GM12878 (cell line): Measurements from ENCODE around the gene NUMA1. TPM values are rescaled to one million over a fixed set of nuclear protein-coding genes. Genes with fewer than 3 reads are reported as not detected.

Experiments used
- ATAC-seq: fragments of 200-7000 bp; cut with Tn5 transposase; 3 replicates; pipeline ENCODE4 v1.9.1; 2020; ENCODE audit warnings: mild to moderate bottlenecking, moderate library complexity
- BruUV-seq: library from RNA; stranded (reverse); fragments of 400-500 nt; replicated peaks from 2 replicates; lab custom pipeline; 2021; lab: Mats Ljungman, UMichigan
- CTCF ChIA-PET: fragments of 300-600 bp; sonication (Branson Sonifier 250); formaldehyde crosslinking; extraction: SDS; loops from one replicate; lab custom pipeline; 2021; ENCODE audit warnings: inconsistent platforms; lab: Yijun Ruan, JAX
- POLR2A ChIA-PET: fragments of 350-600 bp; formaldehyde crosslinking; extraction: SDS; loops from one replicate; lab custom pipeline; 2021; ENCODE audit warnings: inconsistent platforms; lab: Charles Lee
- RAD21 ChIA-PET: fragments of 300-600 bp; sonication (Branson Sonifier 250); formaldehyde crosslinking; loops from one replicate; lab custom pipeline; 2023; ENCODE audit warnings: antibody characterized with exemption; ENCODE audit not compliant: unreplicated experiment; lab: Charles Lee
- SMC1A ChIA-PET: fragments of 300-600 bp; sonication (Branson Sonifier 250); formaldehyde crosslinking; loops from one replicate; lab custom pipeline; 2023; ENCODE audit not compliant: unreplicated experiment, uncharacterized antibody; lab: Charles Lee
- DNase-seq: peaks from one replicate; pipeline ENCODE4 v3.0.0-alpha.2; 2011; ENCODE audit warnings: low read depth, low spot score
- FAIRE-seq: peaks from 3 replicates; lab custom pipeline; 2011; peaks lifted over from hg19 to GRCh38; lab: Jason Lieb, UNC
- H2AFZ ChIP-seq: 2 replicates; pipeline ENCODE4 v1.6.0; 2011; ENCODE audit warnings: low read depth, low read length, control low read depth; ENCODE audit not compliant: control insufficient read depth
- H3K27ac ChIP-seq: 2 replicates; pipeline ENCODE4 v1.5.1; 2011; ENCODE audit warnings: control low read depth; ENCODE audit not compliant: control insufficient read depth, insufficient read depth
- H3K27me3 ChIP-seq, 2 experiments: replicated peaks in 1 of 2; 2 replicates each; pipeline versions ENCODE4 v1.6.0 to v1.6.1; 2011; ENCODE audit warnings: low read length in 1 of 2; ENCODE audit not compliant: control insufficient read depth in 2 of 2, insufficient read depth in 2 of 2
- H3K36me3 ChIP-seq, 2 experiments: 2 replicates each; pipeline ENCODE4 v1.5.1; 2011; ENCODE audit warnings: low read length in 1 of 2; ENCODE audit not compliant: control insufficient read depth in 2 of 2, insufficient read depth in 2 of 2
- H3K4me1 ChIP-seq: 2 replicates; pipeline ENCODE4 v1.6.1; 2011; ENCODE audit warnings: mild to moderate bottlenecking, low read length, moderate library complexity, mixed read lengths; ENCODE audit not compliant: control insufficient read depth, insufficient read depth
- H3K4me2 ChIP-seq: 2 replicates; pipeline ENCODE4 v1.6.0; 2011; ENCODE audit warnings: control low read depth; ENCODE audit not compliant: control insufficient read depth, insufficient read depth
- H3K4me3 ChIP-seq: fragments of 200-600 bp; sonication (generic); 2 replicates; pipeline ENCODE4 v1.5.1; 2016
- H3K79me2 ChIP-seq: 2 replicates; pipeline ENCODE4 v1.6.0; 2011; ENCODE audit warnings: low read length; ENCODE audit not compliant: control insufficient read depth, insufficient read depth
- H3K9ac ChIP-seq: 2 replicates; pipeline ENCODE4 v1.8.0; 2011; ENCODE audit warnings: low read length, control low read depth, mixed read lengths; ENCODE audit not compliant: control insufficient read depth, insufficient read depth
- H3K9me3 ChIP-seq: replicated peaks from 3 replicates; pipeline ENCODE4 v1.5.1; 2011; ENCODE audit warnings: mild to moderate bottlenecking, low read length; ENCODE audit not compliant: control insufficient read depth, insufficient read depth
- H4K20me1 ChIP-seq: 2 replicates; pipeline ENCODE4 v1.6.0; 2011; ENCODE audit not compliant: control insufficient read depth, insufficient read depth
- CEBPB ChIP-seq, 2 experiments: fragments of 150-350 bp in 1 of 2; IDR thresholded peaks; 2 replicates each; pipeline ENCODE4 v1.6.1; 2012 to 2014; ENCODE audit warnings: low read depth in 2 of 2, low read length in 2 of 2, borderline replicate concordance in 1 of 2, inconsistent platforms in 1 of 2
- JUNB ChIP-seq: IDR thresholded peaks from 2 replicates; pipeline ENCODE4 v1.6.1; 2016; ENCODE audit warnings: antibody characterized with exemption, mild to moderate bottlenecking
- MYC ChIP-seq: IDR thresholded peaks from 2 replicates; pipeline ENCODE4 v1.6.1; 2011; ENCODE audit warnings: mild to moderate bottlenecking, low read length, moderate library complexity, inconsistent platforms; ENCODE audit not compliant: insufficient read depth, insufficient replicate concordance, insufficient read length, severe bottlenecking
- ZZZ3 ChIP-seq: IDR thresholded peaks from 2 replicates; pipeline ENCODE4 v1.6.1; 2011; ENCODE audit warnings: low read depth; ENCODE audit not compliant: control insufficient read depth, insufficient read length
- WGBS: methylation state at CpG from one replicate; pipeline ENCODE4 v1.1.6; 2016; ENCODE audit warnings: low lambda C conversion rate; ENCODE audit not compliant: insufficient replicate concordance, insufficient coverage; ENCODE audit errors: missing lambda C conversion rate; 5-methylcytosine and 5-hydroxymethylcytosine counted together
- in situ Hi-C: fragments of 300-500 bp; cut with MboI; formaldehyde crosslinking; loops from 9 replicates; pipeline ENCODE4 v1.14.3; 2018; ENCODE audit warnings: mixed read lengths
- intact Hi-C: fragments of 100-400 bp; cut with micrococcal nuclease; formaldehyde crosslinking; loops from one replicate; pipeline ENCODE4 v1.14.2; 2022; ENCODE audit not compliant: unreplicated experiment
- polyA plus RNA-seq, 11 experiments: library from polyadenylated mRNA; depleted of rRNA in 4 of 11; unstranded in 6 of 11; stranded (reverse) in 5 of 11; fragments of >200 nt; fragmentation: Nextera tagmentation in 4 of 11; fragmentation: Illumina TruSeq in 1 of 11; extraction: Ambion mirVana in 4 of 11; extraction: Trizol in 1 of 11; gene quantifications; 1 replicate in 1 of 11; 2 replicates in 10 of 11; pipeline versions ENCODE4 v1.2.1 to v1.2.3, GENCODE V29; 2011 to 2016; ENCODE audit warnings: inconsistent platforms in 2 of 11, missing spikeins in 2 of 11, low read depth in 1 of 11
- total RNA-seq, 4 experiments: library from RNA; depleted of rRNA in 3 of 4; stranded (reverse); fragments of >200 nt in 3 of 4; fragmentation: Illumina TruSeq in 1 of 4; extraction: Trizol in 1 of 4; gene quantifications; 2 replicates each; pipeline versions ENCODE4 v1.2.1 to v1.2.3, GENCODE V29; 2013 to 2021
- TF ChIP-seq, protein P1 (sequence below): fragments of 450-650 bp; IDR thresholded peaks from 2 replicates; pipeline ENCODE4 v1.6.1; 2017; ENCODE audit warnings: mild to moderate bottlenecking, moderate library complexity

Gene NUMA1
- total and polyA plus RNA-seq, 10 of the 15 experiments (the other 5 are each of a cell fraction or from before 2014, with no cell fraction given): 5.5 to 111 (median 61.0) TPM

DNA sequence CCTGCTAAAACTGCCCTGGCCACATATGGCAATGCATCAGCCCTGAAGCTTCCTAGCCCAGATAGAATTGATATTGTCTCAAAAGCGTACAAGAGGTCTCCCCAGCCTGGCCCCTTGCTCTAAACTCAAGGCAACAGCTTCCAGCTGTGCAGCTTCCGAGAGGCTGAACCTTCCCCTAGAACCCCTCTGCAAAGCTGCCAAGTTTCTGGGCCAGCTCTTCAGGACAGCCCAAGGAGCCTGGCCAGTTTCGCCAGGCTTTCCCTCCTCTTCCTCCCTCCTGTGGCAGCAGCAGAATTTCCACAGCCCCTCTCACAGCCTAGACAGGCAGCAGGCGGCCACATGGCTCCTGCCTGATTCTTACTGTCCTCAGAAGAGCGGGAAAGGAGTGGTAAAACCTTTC, 34.5 kb downstream of the NUMA1 start (continued):
- no peak for TF ChIP-seq CEBPB (IDR thresholded peaks at IDR 0.05; ENCODE audit: borderline replicate concordance in 1 of 2, low read depth in 2 of 2, low read length in 2 of 2)

DNA sequence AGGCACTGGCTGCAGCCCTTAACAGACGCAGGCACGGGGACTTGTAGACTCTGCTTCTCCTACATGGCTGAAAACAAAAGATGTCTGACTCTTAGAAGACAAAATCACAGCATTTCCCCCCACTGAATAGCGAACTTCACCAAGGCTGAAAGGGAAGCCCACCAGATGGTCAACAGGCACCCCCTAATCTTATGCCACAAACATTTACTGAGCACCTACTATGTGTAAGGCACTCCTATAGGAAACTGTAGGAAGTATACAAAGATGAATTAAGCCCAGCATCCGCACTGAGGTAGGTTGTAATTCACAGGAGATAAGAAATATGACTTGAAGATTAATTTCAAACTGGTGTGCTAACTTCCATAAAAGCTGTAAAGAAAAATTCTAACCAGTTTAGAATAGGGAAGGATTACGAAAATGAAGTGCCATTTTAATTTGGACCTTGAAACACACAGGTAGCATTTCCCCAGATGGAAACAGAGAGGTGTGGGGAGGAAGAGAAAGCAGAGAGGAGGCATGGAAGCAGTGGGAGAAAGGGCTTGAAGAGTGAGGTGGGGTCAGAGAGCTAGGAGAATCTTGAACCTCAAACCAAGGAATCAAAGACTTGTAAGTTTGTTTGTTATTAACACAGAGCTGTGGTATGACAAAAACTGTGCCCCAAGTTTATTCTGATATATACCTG, 38.1 kb downstream of the NUMA1 start:
- RAD21 ChIA-PET: interaction anchor here (0.5 to 1.1 kb wide), 6 partner anchors 14 to 102 kb away, joined by 3 to 5 read pairs (median 4); no protein-coding TSS in a partner anchor
- H3K9ac ChIP-seq: peak overlapping the region; percentile 82
- H3K4me2 ChIP-seq: peak overlapping the region; percentile 88
- no peaks in the 10 kb centered on the region for H3K9me3 ChIP-seq
- FAIRE-seq: peak; percentile 38
- intact Hi-C loops: no loop called here
- no peaks in the 10 kb centered on the region for H3K27me3 ChIP-seq
- peak overlapping the region; percentile 71 for H3K27ac ChIP-seq
- BruUV-seq: no TSS peak
- H2AFZ ChIP-seq: peak overlapping the region; percentile 93
- H3K4me3 ChIP-seq: peak overlapping the region; percentile 65
- peaks cover 59% of the 10 kb centered on the region for H3K79me2 ChIP-seq
- SMC1A ChIA-PET: interaction anchor here (0.7 to 2.0 kb wide), 6 partner anchors 9 to 48 kb away, joined by 3 to 10 read pairs (median 4); no protein-coding TSS in a partner anchor
- H3K36me3 ChIP-seq: peaks cover 3 to 4% of the 10 kb centered on the region in 2 experiments; a peak in 3 of 4 replicates
- CTCF ChIA-PET: interaction anchor here (1.2 to 2.5 kb wide), 8 partner anchors 9 to 388 kb away, joined by 3 to 10 read pairs (median 4); no protein-coding TSS in a partner anchor
- no peak for DNase-seq
- H3K4me1 ChIP-seq: peaks cover 32% of the 10 kb centered on the region
- 59% methylated on average over 5 of the region's 5 CpGs for whole genome bisulfite sequencing
- H4K20me1 ChIP-seq: no peaks in the 10 kb centered on the region
- ATAC-seq: peak; percentile 6
- TF ChIP-seq, protein P1, sequence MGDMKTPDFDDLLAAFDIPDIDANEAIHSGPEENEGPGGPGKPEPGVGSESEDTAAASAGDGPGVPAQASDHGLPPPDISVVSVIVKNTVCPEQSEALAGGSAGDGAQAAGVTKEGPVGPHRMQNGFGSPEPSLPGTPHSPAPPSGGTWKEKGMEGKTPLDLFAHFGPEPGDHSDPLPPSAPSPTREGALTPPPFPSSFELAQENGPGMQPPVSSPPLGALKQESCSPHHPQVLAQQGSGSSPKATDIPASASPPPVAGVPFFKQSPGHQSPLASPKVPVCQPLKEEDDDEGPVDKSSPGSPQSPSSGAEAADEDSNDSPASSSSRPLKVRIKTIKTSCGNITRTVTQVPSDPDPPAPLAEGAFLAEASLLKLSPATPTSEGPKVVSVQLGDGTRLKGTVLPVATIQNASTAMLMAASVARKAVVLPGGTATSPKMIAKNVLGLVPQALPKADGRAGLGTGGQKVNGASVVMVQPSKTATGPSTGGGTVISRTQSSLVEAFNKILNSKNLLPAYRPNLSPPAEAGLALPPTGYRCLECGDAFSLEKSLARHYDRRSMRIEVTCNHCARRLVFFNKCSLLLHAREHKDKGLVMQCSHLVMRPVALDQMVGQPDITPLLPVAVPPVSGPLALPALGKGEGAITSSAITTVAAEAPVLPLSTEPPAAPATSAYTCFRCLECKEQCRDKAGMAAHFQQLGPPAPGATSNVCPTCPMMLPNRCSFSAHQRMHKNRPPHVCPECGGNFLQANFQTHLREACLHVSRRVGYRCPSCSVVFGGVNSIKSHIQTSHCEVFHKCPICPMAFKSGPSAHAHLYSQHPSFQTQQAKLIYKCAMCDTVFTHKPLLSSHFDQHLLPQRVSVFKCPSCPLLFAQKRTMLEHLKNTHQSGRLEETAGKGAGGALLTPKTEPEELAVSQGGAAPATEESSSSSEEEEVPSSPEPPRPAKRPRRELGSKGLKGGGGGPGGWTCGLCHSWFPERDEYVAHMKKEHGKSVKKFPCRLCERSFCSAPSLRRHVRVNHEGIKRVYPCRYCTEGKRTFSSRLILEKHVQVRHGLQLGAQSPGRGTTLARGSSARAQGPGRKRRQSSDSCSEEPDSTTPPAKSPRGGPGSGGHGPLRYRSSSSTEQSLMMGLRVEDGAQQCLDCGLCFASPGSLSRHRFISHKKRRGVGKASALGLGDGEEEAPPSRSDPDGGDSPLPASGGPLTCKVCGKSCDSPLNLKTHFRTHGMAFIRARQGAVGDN: no peak
- TF ChIP-seq MYC (no peak), ZZZ3 (no peak), JUNB (no peak)
- in situ Hi-C loops: no loop called here
- POLR2A ChIA-PET: interaction anchor here (0.9 to 1.3 kb wide), 3 partner anchors 9 to 38 kb away, joined by 3 to 5 read pairs (median 3); no protein-coding TSS in a partner anchor
